ENCODE measurements around the gene MXRA7. TPM values are rescaled to one million over a fixed set of nuclear protein-coding genes. Genes with fewer than 3 reads are reported as not detected.
"Not testable (repeated sequence)": the region's sequence is repeated elsewhere in the genome, so short reads cannot be mapped to it uniquely, and the experiment has no call there.

Gene MXRA7
- total RNA-seq, 1 donor from 2014 or later, result 5.1 TPM

DNA sequence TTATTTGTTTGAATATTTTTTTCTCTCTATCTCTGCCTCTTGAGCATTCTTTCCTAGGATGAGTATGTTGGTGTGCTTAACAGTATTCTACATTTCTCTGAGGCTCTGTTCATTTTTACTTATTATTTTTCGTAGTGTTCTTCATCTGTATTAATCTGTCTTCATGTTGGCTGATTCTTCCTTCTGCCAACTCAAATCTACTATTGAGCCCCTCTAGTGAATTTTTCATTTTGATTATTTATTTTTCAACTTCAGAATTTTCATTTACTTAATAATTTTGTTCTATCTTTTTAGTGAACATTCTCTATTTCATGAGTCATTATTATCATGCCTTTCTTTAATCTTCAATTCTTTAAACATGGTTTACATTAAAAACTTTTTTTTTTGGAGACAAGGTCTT, 64.1 kb downstream of the MXRA7 start:
- no peak overlapping the region for H3K27ac Mint-ChIP-seq
- intact Hi-C loops (cut with micrococcal nuclease), result no loop called here
- peaks cover 10% of the 10 kb centered on the region for H3K9me3 Mint-ChIP-seq
- H3K27me3 Mint-ChIP-seq (ENCODE audit: insufficient read depth), result peaks cover 6% of the 10 kb centered on the region
- no peak for DNase-seq (ENCODE audit: low spot score)
- H3K36me3 Mint-ChIP-seq (ENCODE audit: low read depth), result peaks cover 3% of the 10 kb centered on the region
- no peak overlapping the region for H3K4me3 Mint-ChIP-seq
- peaks cover 6% of the 10 kb centered on the region for H3K4me1 Mint-ChIP-seq (ENCODE audit: low read depth)

DNA sequence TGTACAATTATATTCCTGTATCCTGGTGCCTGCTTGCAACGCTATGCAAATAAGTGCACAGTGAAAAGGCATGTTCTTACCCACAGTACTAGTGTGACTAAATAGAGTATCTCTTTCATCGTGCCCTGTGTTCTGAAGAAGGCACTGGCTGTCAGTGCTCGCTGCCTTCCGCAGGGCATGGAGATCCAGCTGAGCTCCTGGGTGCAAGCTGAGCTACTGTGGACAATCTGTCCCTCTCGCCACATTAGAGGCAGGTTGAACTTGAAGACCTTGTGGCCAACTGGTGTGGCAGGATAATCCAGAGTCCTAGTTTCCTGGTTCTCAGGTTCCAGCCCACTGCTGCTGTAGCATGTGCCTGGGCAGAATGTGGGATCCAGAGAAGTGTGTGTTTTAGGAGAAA, 65.3 kb downstream of the MXRA7 start:
- Mint-ChIP-seq H3K27me3 (ENCODE audit: insufficient read depth) (peaks cover 4% of the 10 kb centered on the region), H3K4me1 (ENCODE audit: low read depth) (peaks cover 6% of the 10 kb centered on the region), H3K4me3 (no peak overlapping the region), H3K36me3 (ENCODE audit: low read depth) (peaks cover 3% of the 10 kb centered on the region), H3K9me3 (peaks cover 10% of the 10 kb centered on the region), H3K27ac (no peak overlapping the region)
- intact Hi-C loops (cut with micrococcal nuclease), result no loop called here
- DNase-seq (ENCODE audit: low spot score), result no peak

DNA sequence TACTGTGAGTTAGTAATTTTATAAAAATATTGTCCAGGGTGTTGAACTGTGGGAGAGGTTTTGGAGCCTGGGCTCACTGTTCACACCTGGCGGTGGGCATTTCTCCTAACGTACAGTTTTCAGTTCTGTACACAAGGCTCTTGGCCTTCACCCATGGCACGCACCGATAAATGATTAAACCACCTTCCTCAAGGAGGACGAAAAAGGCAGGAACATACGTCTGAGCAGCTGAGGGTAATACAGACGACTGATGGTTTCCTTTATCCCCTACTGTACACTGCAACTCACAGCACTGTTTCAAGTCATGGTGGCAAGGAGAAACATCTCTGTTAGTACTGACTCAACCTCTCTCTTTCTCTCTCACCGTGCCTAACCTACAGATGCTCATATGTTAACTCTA, 65.8 kb downstream of the MXRA7 start:
- DNase-seq (ENCODE audit: low spot score), result no peak
- Mint-ChIP-seq H3K27me3 (ENCODE audit: insufficient read depth) (peaks cover 4% of the 10 kb centered on the region), H3K4me3 (no peak overlapping the region), H3K36me3 (ENCODE audit: low read depth) (peaks cover 3% of the 10 kb centered on the region), H3K4me1 (ENCODE audit: low read depth) (peaks cover 6% of the 10 kb centered on the region), H3K9me3 (peaks cover 10% of the 10 kb centered on the region), H3K27ac (no peak overlapping the region)
- intact Hi-C loops (cut with micrococcal nuclease), result no loop called here

GRCh38 chr17:76643553-76644148, 67.1 kb downstream of the MXRA7 start, which contains the start of gene ST6GALNAC1:
ST6GALNAC1 (minus strand) TSS chr17:76643757; CDS start chr17:76643638, 119 bp downstream.
- Mint-ChIP-seq H3K36me3 (ENCODE audit: low read depth) (peaks cover 3% of the 10 kb centered on the region), H3K27me3 (ENCODE audit: insufficient read depth) (peaks cover 4% of the 10 kb centered on the region), H3K27ac (peak within 1 kb of the TSS; percentile 31), H3K9me3 (peaks cover 10% of the 10 kb centered on the region), H3K4me1 (ENCODE audit: low read depth) (peaks cover 6% of the 10 kb centered on the region), H3K4me3 (peak within 1 kb of the TSS; percentile 53)
- DNase-seq (ENCODE audit: low spot score), result peak; percentile 5
- intact Hi-C loops (cut with micrococcal nuclease), result no loop called here

GRCh38 chr17:76642994-76643393, 67.8 kb downstream of the MXRA7 start:
- intact Hi-C loops (cut with micrococcal nuclease), result no loop called here
- Mint-ChIP-seq H3K4me3 (peak overlapping the region; percentile 53), H3K9me3 (peaks cover 10% of the 10 kb centered on the region), H3K36me3 (ENCODE audit: low read depth) (peaks cover 3% of the 10 kb centered on the region), H3K27ac (no peak overlapping the region), H3K4me1 (ENCODE audit: low read depth) (peaks cover 6% of the 10 kb centered on the region), H3K27me3 (ENCODE audit: insufficient read depth) (peaks cover 5% of the 10 kb centered on the region)
- DNase-seq (ENCODE audit: low spot score), result no peak

GRCh38 chr17:76642032-76642561, 68.7 kb downstream of the MXRA7 start:
- no peak overlapping the region for H3K4me3 Mint-ChIP-seq

GRCh38 chr17:76641501-76641900, 69.3 kb downstream of the MXRA7 start:
- H3K9me3 Mint-ChIP-seq, result peaks cover 6% of the 10 kb centered on the region

More at GRCh38 chr17:76642032-76642561, 68.7 kb downstream of the MXRA7 start:
- Mint-ChIP-seq H3K36me3 (ENCODE audit: low read depth) (peaks cover 3% of the 10 kb centered on the region), H3K27ac (no peak overlapping the region), H3K4me1 (ENCODE audit: low read depth) (peaks cover 6% of the 10 kb centered on the region), H3K9me3 (peaks cover 10% of the 10 kb centered on the region), H3K27me3 (ENCODE audit: insufficient read depth) (peaks cover 8% of the 10 kb centered on the region)
- intact Hi-C loops (cut with micrococcal nuclease), result no loop called here
- DNase-seq (ENCODE audit: low spot score), result no peak

GRCh38 chr17:76640550-76641380, 70.0 kb downstream of the MXRA7 start:
- intact Hi-C loops (cut with micrococcal nuclease), result no loop called here
- no peaks in the 10 kb centered on the region for H3K9me3 Mint-ChIP-seq
- H3K27ac Mint-ChIP-seq, result no peak overlapping the region
- peaks cover 6% of the 10 kb centered on the region for H3K4me1 Mint-ChIP-seq (ENCODE audit: low read depth)
- no peak for DNase-seq (ENCODE audit: low spot score)
- no peak overlapping the region for H3K4me3 Mint-ChIP-seq
- no peaks in the 10 kb centered on the region for H3K36me3 Mint-ChIP-seq (ENCODE audit: low read depth)
- H3K27me3 Mint-ChIP-seq (ENCODE audit: insufficient read depth), result peaks cover 4% of the 10 kb centered on the region

More at GRCh38 chr17:76641501-76641900, 69.3 kb downstream of the MXRA7 start:
- intact Hi-C loops (cut with micrococcal nuclease), result no loop called here
- H3K4me3 Mint-ChIP-seq, result no peak overlapping the region
- H3K27me3 Mint-ChIP-seq (ENCODE audit: insufficient read depth), result peaks cover 5% of the 10 kb centered on the region
- no peak for DNase-seq (ENCODE audit: low spot score)
- no peak overlapping the region for H3K27ac Mint-ChIP-seq
- peaks cover 6% of the 10 kb centered on the region for H3K4me1 Mint-ChIP-seq (ENCODE audit: low read depth)
- H3K36me3 Mint-ChIP-seq (ENCODE audit: low read depth), result peaks cover 1% of the 10 kb centered on the region

DNA sequence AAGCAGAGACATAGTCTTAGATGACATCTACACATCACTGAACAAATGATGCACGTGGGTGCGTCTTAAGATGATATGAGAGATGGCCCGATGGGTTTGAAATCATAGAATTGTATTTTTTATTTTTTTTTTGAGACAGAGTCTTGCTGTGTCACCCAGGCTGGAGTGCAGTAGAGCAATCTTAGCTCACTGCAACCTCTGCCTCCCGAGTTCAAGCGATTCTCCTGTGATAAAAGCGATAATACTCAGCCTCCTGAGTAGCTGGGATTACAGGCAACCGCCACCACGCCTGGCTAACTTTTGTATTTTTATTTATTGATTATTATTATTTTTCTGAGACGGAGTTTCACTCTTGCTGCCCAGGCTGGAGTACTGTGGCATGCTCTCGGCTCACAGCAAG, 72.5 kb downstream of the MXRA7 start:
- Mint-ChIP-seq H3K4me1 (ENCODE audit: low read depth) (peaks cover 2% of the 10 kb centered on the region), H3K36me3 (ENCODE audit: low read depth) (no peaks in the 10 kb centered on the region), H3K4me3 (no peak overlapping the region), H3K9me3 (no peaks in the 10 kb centered on the region), H3K27ac (no peak overlapping the region), H3K27me3 (ENCODE audit: insufficient read depth) (peaks cover 7% of the 10 kb centered on the region)
- intact Hi-C loops (cut with micrococcal nuclease), result no loop called here
- DNase-seq (ENCODE audit: low spot score), result no peak

DNA sequence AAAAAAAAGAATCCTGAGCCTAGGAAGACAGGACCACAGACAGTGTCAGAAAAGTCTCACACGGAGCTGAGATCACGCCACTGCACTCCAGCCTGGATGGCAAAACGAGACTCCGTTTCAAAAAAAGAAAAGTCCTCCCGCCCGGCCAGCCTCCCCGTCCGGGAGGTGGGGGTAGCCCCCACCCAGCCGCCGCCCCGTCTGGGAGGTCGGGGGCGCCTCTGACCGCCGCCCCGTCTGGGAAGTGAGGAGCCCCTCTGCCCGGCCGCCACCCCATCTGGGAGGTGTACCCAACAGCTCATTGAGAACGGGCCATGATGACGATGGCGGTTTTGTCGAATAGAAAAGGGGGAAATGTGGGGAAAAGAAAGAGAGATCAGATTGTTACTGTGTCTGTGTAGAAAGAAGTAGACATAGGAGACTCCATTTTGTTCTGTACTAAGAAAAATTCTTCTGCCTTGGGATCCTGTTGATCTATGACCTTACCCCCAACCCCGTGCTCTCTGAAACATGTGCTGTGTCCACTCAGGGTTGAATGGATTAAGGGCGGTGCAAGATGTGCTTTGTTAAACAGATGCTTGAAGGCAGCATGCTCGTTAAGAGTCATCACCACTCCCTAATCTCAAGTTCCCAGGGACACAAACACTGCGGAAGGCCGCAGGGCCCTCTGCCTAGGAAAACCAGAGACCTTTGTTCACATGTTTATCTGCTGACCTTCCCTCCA, 74.1 kb downstream of the MXRA7 start:
- H3K4me3 Mint-ChIP-seq; H3K36me3 Mint-ChIP-seq (ENCODE audit: low read depth); intact Hi-C loops (cut with micrococcal nuclease); H3K4me1 Mint-ChIP-seq (ENCODE audit: low read depth); DNase-seq (ENCODE audit: low spot score); H3K9me3 Mint-ChIP-seq; H3K27ac Mint-ChIP-seq; H3K27me3 Mint-ChIP-seq (ENCODE audit: insufficient read depth): not testable (repeated sequence)

GRCh38 chr17:76635659-76636360, 75.0 kb downstream of the MXRA7 start:
- H3K9me3 Mint-ChIP-seq, result no peaks in the 10 kb centered on the region
- intact Hi-C loops (cut with micrococcal nuclease), result no loop called here
- no peaks in the 10 kb centered on the region for H3K4me1 Mint-ChIP-seq (ENCODE audit: low read depth)
- no peak for DNase-seq (ENCODE audit: low spot score)
- H3K4me3 Mint-ChIP-seq, result no peak overlapping the region
- no peaks in the 10 kb centered on the region for H3K36me3 Mint-ChIP-seq (ENCODE audit: low read depth)
- peaks cover 7% of the 10 kb centered on the region for H3K27me3 Mint-ChIP-seq (ENCODE audit: insufficient read depth)
- H3K27ac Mint-ChIP-seq, result no peak overlapping the region

DNA sequence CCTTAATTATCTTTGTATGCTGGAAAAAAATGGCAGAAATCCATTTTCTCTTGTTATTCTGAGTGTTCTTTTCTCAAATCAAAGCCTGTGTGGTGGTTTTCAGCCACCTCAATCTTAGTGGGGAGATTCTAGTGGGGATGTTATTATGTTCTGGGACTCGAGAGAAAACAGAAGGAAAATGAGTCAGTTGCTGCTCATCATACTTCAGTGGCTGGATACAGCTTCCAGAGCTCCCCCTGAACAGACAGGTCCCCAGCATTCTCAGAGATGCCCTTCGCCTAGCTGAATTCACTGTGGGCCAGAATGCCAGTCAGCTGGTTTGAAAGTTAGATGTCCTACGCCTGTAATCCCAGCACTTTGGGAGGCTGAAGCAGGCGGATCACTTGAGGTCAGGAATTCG, 75.7 kb downstream of the MXRA7 start:
- Mint-ChIP-seq H3K4me3 (no peak overlapping the region), H3K9me3 (no peaks in the 10 kb centered on the region), H3K27me3 (ENCODE audit: insufficient read depth) (peaks cover 7% of the 10 kb centered on the region), H3K4me1 (ENCODE audit: low read depth) (no peaks in the 10 kb centered on the region), H3K27ac (no peak overlapping the region), H3K36me3 (ENCODE audit: low read depth) (no peaks in the 10 kb centered on the region)
- intact Hi-C loops (cut with micrococcal nuclease), result no loop called here
- no peak for DNase-seq (ENCODE audit: low spot score)

Measured in activated T-helper 1 cell treated with anti-CD3 and anti-CD28 coated beads, Interleukin-12 subunit alpha, Interleukin-12 subunit beta, Interleukin-2, Interleukin-4 antibody, amounts not matched to agents 30 ng/mL and 10 ng/mL and 1 ng/mL, durations not matched to agents 14 hours and 24 hours and 36 hours (primary cell).